OCI-LY3 (cell line): Measurements from ENCODE around the gene OR2A1.
"Not testable (repeated sequence)": the region's sequence is repeated elsewhere in the genome, so short reads cannot be mapped to it uniquely, and the experiment has no call there.

Source experiments
- EZH2phosphoT487 ChIP-seq: fragments of 200-600 bp; shearing (Covaris generic); IDR thresholded peaks from 2 replicates; pipeline ENCODE4 v1.6.1; 2018; ENCODE audit warnings: antibody characterized with exemption, mixed run types, low read depth
- TF ChIP-seq, protein P1 (sequence below): fragments of 200-600, 300-600 bp; sonication (generic); IDR thresholded peaks from 2 replicates; pipeline ENCODE4 v1.5.1; 2014; ENCODE audit warnings: antibody characterized with exemption, low read length, low read depth

DNA sequence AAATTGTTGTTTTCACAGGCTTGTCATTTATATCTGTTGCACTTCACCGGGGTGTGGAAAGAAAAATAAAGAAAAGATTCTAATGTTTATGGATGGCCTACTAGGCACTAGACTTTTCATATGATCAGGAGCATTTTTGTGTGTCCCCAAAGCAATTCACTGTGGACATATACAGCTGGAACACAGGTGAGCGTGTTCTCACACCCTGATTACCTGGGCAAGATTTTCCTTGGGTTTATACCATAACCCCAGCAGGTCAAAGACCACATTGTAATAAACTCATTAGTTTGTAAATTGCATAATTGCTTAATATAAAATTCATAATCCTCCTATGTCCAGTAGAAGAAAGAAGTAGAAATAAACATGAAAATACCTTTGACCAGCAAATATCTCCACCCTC, 1.0 kb upstream of the OR2A1 start:
- TF ChIP-seq, protein P1, sequence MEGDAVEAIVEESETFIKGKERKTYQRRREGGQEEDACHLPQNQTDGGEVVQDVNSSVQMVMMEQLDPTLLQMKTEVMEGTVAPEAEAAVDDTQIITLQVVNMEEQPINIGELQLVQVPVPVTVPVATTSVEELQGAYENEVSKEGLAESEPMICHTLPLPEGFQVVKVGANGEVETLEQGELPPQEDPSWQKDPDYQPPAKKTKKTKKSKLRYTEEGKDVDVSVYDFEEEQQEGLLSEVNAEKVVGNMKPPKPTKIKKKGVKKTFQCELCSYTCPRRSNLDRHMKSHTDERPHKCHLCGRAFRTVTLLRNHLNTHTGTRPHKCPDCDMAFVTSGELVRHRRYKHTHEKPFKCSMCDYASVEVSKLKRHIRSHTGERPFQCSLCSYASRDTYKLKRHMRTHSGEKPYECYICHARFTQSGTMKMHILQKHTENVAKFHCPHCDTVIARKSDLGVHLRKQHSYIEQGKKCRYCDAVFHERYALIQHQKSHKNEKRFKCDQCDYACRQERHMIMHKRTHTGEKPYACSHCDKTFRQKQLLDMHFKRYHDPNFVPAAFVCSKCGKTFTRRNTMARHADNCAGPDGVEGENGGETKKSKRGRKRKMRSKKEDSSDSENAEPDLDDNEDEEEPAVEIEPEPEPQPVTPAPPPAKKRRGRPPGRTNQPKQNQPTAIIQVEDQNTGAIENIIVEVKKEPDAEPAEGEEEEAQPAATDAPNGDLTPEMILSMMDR = not testable (repeated sequence)
- not testable (repeated sequence) for TF ChIP-seq EZH2phosphoT487
